Esophagus muscularis mucosa (tissue), 3 donors: Measurements from ENCODE around the gene URM1.

ENCODE experiments used
- CTCF ChIP-seq, 3 experiments: fragments of 200-600 bp in 2 of 3; fragments of 450-650 bp in 1 of 3; sonication (generic) in 2 of 3; IDR thresholded peaks; one replicate each; pipeline ENCODE4 v1.5.1; 2017 to 2019; ENCODE audit warnings: antibody characterized with exemption in 3 of 3, mild to moderate bottlenecking in 2 of 3, moderate library complexity in 1 of 3
- EP300 ChIP-seq: sonication (generic); formaldehyde crosslinking; IDR thresholded peaks from one replicate; pipeline ENCODE4 v1.6.1; 2017; ENCODE audit warnings: antibody characterized with exemption

GRCh38 chr9:128416014-128416413 is 44.8 kb downstream of the URM1 start:
- no peak for TF ChIP-seq CTCF (IDR thresholded peaks at IDR 0.05)
- no peak for TF ChIP-seq EP300
